Raji (cell line): ENCODE data around the gene CLEC2A.

Experiments
- POLR2A ChIP-seq: IDR thresholded peaks from 2 replicates; pipeline ENCODE4 v1.6.1; 2011; ENCODE audit warnings: low read depth, low read length, control low read depth; ENCODE audit not compliant: insufficient read depth

Gene CLEC2A

GRCh38 chr12:9941838-9942237 lies 9.7 kb upstream of the CLEC2A start:
- no peak for TF ChIP-seq POLR2A

- TF ChIP-seq POLR2A = no peak
These were observed 8.2 kb upstream of the CLEC2A start for GRCh38 chr12:9940375-9940774.

- TF ChIP-seq POLR2A = no peak
These were observed 4.4 kb upstream of the CLEC2A start for GRCh38 chr12:9936591-9936990.

- TF ChIP-seq POLR2A = no peak
These were observed 2.9 kb upstream of the CLEC2A start for GRCh38 chr12:9935026-9935425.

GRCh38 chr12:9933958-9934357 lies 1.8 kb upstream of the CLEC2A start:
- TF ChIP-seq POLR2A = no peak

- TF ChIP-seq POLR2A = no peak
These were observed 925 bp downstream of the CLEC2A start for GRCh38 chr12:9931245-9931644.

GRCh38 chr12:9928607-9929006 lies 3.6 kb downstream of the CLEC2A start:
- no peak for TF ChIP-seq POLR2A

GRCh38 chr12:9926876-9927275 lies 5.3 kb downstream of the CLEC2A start:
- TF ChIP-seq POLR2A = no peak

- no peak for TF ChIP-seq POLR2A
These were observed 6.3 kb downstream of the CLEC2A start for GRCh38 chr12:9925705-9926393.

- no peak for TF ChIP-seq POLR2A
These were observed 9.7 kb downstream of the CLEC2A start for GRCh38 chr12:9922429-9922828.

GRCh38 chr12:9920451-9920850 lies 11.7 kb downstream of the CLEC2A start:
- TF ChIP-seq POLR2A = no peak

GRCh38 chr12:9919443-9919842 lies 12.7 kb downstream of the CLEC2A start:
- TF ChIP-seq POLR2A = no peak

- no peak for TF ChIP-seq POLR2A
These were observed 20.5 kb downstream of the CLEC2A start for GRCh38 chr12:9911708-9912107.

- no peak for TF ChIP-seq POLR2A
These were observed 21.3 kb downstream of the CLEC2A start for GRCh38 chr12:9910716-9911421.

- TF ChIP-seq POLR2A = no peak
These were observed 22.4 kb downstream of the CLEC2A start for GRCh38 chr12:9909724-9910123.

- no peak for TF ChIP-seq POLR2A
These were observed 23.8 kb downstream of the CLEC2A start for GRCh38 chr12:9908350-9908749.

GRCh38 chr12:9907769-9908168 lies 24.4 kb downstream of the CLEC2A start:
- TF ChIP-seq POLR2A = no peak
